ENCODE data around the gene SLC35E1. TPM values are rescaled to one million over a fixed set of nuclear protein-coding genes. Genes with fewer than 3 reads are reported as not detected.

SLC35E1 gene
- total RNA-seq, 1 experiment from 2014 or later = 52.6 TPM

DNA sequence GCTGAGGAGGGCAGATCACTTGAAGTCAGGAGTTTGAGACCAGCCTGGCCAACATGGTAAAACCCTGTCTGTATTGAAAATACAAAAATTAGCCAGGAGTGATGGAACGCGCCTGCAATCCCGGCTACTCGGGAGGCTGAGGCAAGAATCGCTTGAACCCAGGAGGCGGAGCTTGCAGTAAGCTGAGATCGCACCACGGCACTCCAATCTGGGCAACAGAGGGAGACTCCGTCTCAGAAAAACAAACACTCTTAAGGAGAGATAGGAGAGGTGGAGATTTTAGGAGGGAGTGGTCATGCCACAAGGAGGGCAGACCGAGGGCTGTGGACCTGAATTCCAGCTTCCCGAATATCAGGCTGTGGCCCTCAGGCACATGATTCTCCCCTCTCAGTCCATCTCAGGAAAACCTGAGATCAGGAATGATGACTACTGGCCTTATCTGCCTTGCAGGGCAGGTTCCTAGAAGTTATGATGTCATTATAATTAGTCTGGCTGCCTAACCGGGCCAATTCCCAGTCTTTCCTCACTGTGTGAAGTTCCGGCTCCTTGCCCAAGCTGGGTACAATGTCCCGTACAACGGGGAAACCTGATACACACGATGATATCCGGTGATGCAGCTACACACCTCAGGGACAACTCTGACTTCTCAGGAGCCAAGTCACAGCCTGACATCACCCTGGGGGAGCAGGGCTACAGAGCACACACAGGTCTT is 2.5 kb downstream of the SLC35E1 start:
- TF ChIP-seq, protein P1, sequence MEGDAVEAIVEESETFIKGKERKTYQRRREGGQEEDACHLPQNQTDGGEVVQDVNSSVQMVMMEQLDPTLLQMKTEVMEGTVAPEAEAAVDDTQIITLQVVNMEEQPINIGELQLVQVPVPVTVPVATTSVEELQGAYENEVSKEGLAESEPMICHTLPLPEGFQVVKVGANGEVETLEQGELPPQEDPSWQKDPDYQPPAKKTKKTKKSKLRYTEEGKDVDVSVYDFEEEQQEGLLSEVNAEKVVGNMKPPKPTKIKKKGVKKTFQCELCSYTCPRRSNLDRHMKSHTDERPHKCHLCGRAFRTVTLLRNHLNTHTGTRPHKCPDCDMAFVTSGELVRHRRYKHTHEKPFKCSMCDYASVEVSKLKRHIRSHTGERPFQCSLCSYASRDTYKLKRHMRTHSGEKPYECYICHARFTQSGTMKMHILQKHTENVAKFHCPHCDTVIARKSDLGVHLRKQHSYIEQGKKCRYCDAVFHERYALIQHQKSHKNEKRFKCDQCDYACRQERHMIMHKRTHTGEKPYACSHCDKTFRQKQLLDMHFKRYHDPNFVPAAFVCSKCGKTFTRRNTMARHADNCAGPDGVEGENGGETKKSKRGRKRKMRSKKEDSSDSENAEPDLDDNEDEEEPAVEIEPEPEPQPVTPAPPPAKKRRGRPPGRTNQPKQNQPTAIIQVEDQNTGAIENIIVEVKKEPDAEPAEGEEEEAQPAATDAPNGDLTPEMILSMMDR (conservative IDR thresholded peaks at IDR 0.05; ENCODE audit: low read depth, low read length) = no peak
- TF ChIP-seq EZH2phosphoT487 (IDR thresholded peaks at IDR 0.05; ENCODE audit: borderline replicate concordance, low read length) (no peak), EZH2 (IDR thresholded peaks at IDR 0.05; ENCODE audit: low read length, unreplicated experiment) (no peak)
- H3K9ac ChIP-seq (ENCODE audit: low read length) = no peak overlapping the region
- H3K27me3 ChIP-seq (ENCODE audit: low read length) = no peaks in the 10 kb centered on the region
- no peak for ATAC-seq
- POLR2A ChIA-PET (ENCODE audit: unreplicated experiment) = interaction anchor here (0.6 kb wide), 2 partner anchors 58 to 73 kb away, joined by 3 read pairs; partner anchors contain the start of gene MED26
- H3F3A ChIP-seq (ENCODE audit: low read length, unreplicated experiment) = no peaks in the 10 kb centered on the region
- peak; percentile 50 for DNase-seq
- H3K9me3 ChIP-seq (ENCODE audit: low read length) = no peaks in the 10 kb centered on the region
- no peaks in the 10 kb centered on the region for H3K9me2 ChIP-seq (replicated peaks; ENCODE audit: low read length)
- H3K4me3 ChIP-seq (ENCODE audit: low read length) = peak overlapping the region; percentile 91
- intact Hi-C loops (cut with micrococcal nuclease) = loop anchor here (5.0 kb wide), 1 partner anchor 58 kb away; the partner anchor contains the start of gene MED26
- no TSS peak for BruUV-seq (replicated peaks)
- H3K4me1 ChIP-seq (ENCODE audit: insufficient read depth, low read length) = peaks cover 48% of the 10 kb centered on the region
- no peak overlapping the region for H2AFZ ChIP-seq (ENCODE audit: low read length)
- no peaks in the 10 kb centered on the region; the same call in 1 of the 2 replicates for H4K20me1 ChIP-seq (ENCODE audit: low read length)
- H3K79me2 ChIP-seq (ENCODE audit: low read length) = peaks cover 68% of the 10 kb centered on the region
- H3K4me2 ChIP-seq (ENCODE audit: low read length) = peak overlapping the region; percentile 96
- peak overlapping the region; percentile 50 for H3K27ac ChIP-seq (ENCODE audit: low read length)
- CTCF ChIA-PET = no interaction called here
- H3K36me3 ChIP-seq (ENCODE audit: low read depth, low read length) = peaks cover 19% of the 10 kb centered on the region

DNA sequence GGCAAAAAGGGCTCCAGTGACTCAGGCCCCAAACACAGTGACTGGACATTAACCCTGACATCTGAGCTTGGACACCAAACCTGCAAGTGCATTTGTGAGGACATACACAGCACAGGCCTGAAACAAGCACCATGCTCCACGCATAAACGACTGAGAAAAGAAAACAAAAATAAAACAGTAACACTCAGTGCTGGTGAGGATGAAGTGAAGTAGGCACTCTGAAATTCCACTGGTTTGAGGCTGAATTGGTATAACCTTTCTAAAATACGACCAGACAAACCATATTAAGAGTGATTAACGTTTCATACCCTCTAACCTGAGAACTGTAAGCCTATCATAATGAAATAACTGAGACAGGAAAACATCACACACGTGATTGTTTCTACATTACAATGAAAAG is 5.5 kb downstream of the SLC35E1 start:
- ChIA-PET POLR2A (ENCODE audit: unreplicated experiment) (no interaction called here), CTCF (no interaction called here)
- DNase-seq (no peak), ATAC-seq (no peak)
- no peaks in the 10 kb centered on the region; the same call in 1 of the 2 replicates for H4K20me1 ChIP-seq (ENCODE audit: low read length)
- no peak overlapping the region for H3K4me3 ChIP-seq (ENCODE audit: low read length)
- no peaks in the 10 kb centered on the region for H3F3A ChIP-seq (ENCODE audit: low read length, unreplicated experiment)
- H3K9ac ChIP-seq (ENCODE audit: low read length) = no peak overlapping the region
- H2AFZ ChIP-seq (ENCODE audit: low read length) = no peak overlapping the region
- intact Hi-C loops (cut with micrococcal nuclease) = no loop called here
- H3K27me3 ChIP-seq (ENCODE audit: low read length) = no peaks in the 10 kb centered on the region
- H3K36me3 ChIP-seq (ENCODE audit: low read depth, low read length) = peaks cover 35% of the 10 kb centered on the region
- TF ChIP-seq EZH2phosphoT487 (IDR thresholded peaks at IDR 0.05; ENCODE audit: borderline replicate concordance, low read length) (no peak), EZH2 (IDR thresholded peaks at IDR 0.05; ENCODE audit: low read length, unreplicated experiment) (no peak)
- TF ChIP-seq, protein P1 (conservative IDR thresholded peaks at IDR 0.05; ENCODE audit: low read depth, low read length) = no peak
- no peak overlapping the region for H3K4me2 ChIP-seq (ENCODE audit: low read length)
- H3K9me2 ChIP-seq (replicated peaks; ENCODE audit: low read length) = no peaks in the 10 kb centered on the region
- no peak overlapping the region for H3K27ac ChIP-seq (ENCODE audit: low read length)
- peaks cover 38% of the 10 kb centered on the region for H3K4me1 ChIP-seq (ENCODE audit: insufficient read depth, low read length)
- peaks cover 43% of the 10 kb centered on the region for H3K79me2 ChIP-seq (ENCODE audit: low read length)
- no peaks in the 10 kb centered on the region for H3K9me3 ChIP-seq (ENCODE audit: low read length)
- no TSS peak for BruUV-seq (replicated peaks)

DNA sequence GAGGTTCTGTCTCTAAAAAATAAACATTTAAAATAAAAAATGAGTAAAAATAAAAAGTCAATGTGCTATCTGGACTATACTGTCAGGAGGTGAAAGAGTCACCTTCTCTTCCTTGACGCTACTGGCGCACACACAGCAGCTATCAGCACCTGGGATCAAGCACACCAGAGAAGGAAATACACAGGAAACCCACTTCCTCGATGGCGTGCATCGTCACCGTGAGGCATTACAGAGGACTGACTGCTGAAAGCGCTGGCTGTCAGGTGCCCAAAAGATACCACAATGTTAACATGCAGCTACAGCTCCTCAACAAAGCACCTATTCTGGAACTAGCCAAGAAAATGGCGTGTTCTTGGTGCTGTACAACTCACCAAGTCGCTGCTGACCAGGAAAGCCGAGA is 6.1 kb downstream of the SLC35E1 start:
- Histone ChIP-seq H3K9me2 (replicated peaks; ENCODE audit: low read length) (no peaks in the 10 kb centered on the region), H3K4me1 (ENCODE audit: insufficient read depth, low read length) (peaks cover 37% of the 10 kb centered on the region), H4K20me1 (ENCODE audit: low read length) (no peaks in the 10 kb centered on the region; the same call in 1 of the 2 replicates), H3K27me3 (ENCODE audit: low read length) (no peaks in the 10 kb centered on the region), H3K27ac (ENCODE audit: low read length) (no peak overlapping the region), H3F3A (ENCODE audit: low read length, unreplicated experiment) (no peaks in the 10 kb centered on the region), H2AFZ (ENCODE audit: low read length) (no peak overlapping the region), H3K36me3 (ENCODE audit: low read depth, low read length) (peaks cover 38% of the 10 kb centered on the region), H3K79me2 (ENCODE audit: low read length) (peaks cover 37% of the 10 kb centered on the region), H3K4me3 (ENCODE audit: low read length) (no peak overlapping the region), H3K4me2 (ENCODE audit: low read length) (no peak overlapping the region), H3K9me3 (ENCODE audit: low read length) (no peaks in the 10 kb centered on the region), H3K9ac (ENCODE audit: low read length) (no peak overlapping the region)
- POLR2A ChIA-PET (ENCODE audit: unreplicated experiment) = no interaction called here
- intact Hi-C loops (cut with micrococcal nuclease) = no loop called here
- no peak for ATAC-seq
- TF ChIP-seq, protein P1 (conservative IDR thresholded peaks at IDR 0.05; ENCODE audit: low read depth, low read length) = no peak
- TF ChIP-seq EZH2 (IDR thresholded peaks at IDR 0.05; ENCODE audit: low read length, unreplicated experiment) (no peak), EZH2phosphoT487 (IDR thresholded peaks at IDR 0.05; ENCODE audit: borderline replicate concordance, low read length) (no peak)
- no peak for DNase-seq
- no TSS peak for BruUV-seq (replicated peaks)
- CTCF ChIA-PET = no interaction called here

All from PC-3 (cell line).